Renal cortical epithelial cell (primary cell): Measurements from ENCODE around the gene INO80E. TPM values are rescaled to one million over a fixed set of nuclear protein-coding genes. Genes with fewer than 3 reads are reported as not detected.

Source experiments
- DNase-seq: peaks from one replicate; pipeline ENCODE4 v3.0.0-alpha.2; 2011; ENCODE audit warnings: low read depth
- total RNA-seq: library from RNA; depleted of rRNA; stranded (reverse); fragments of >200 nt; gene quantifications from 2 replicates; pipeline ENCODE4 v1.2.3, GENCODE V29; 2014

Gene INO80E
- total RNA-seq, 1 donor from 2014 or later, result 27.7 TPM

GRCh38 chr16:29992344-29992967 lies 3.6 kb upstream of the INO80E start:
- peak; percentile 41 for DNase-seq

- no peak for DNase-seq
Measured at GRCh38 chr16:29993191-29993902, 2.7 kb upstream of the INO80E start.

- DNase-seq, result no peak
Measured at GRCh38 chr16:29993903-29994599, 2.0 kb upstream of the INO80E start.

- peak; percentile 18 for DNase-seq
Measured at GRCh38 chr16:29994600-29995323, 1.3 kb upstream of the INO80E start.

GRCh38 chr16:29995324-29995910 lies 624 bp upstream of the INO80E start, which contains the start of gene HIRIP3:
Gene HIRIP3, minus strand, starts transcription at chr16:29995617. Its CDS starts 12 bp downstream, at chr16:29995605.
- DNase-seq, result peak; percentile 51

GRCh38 chr16:29996766-29997250 lies 767 bp downstream of the INO80E start:
- DNase-seq, result no peak

GRCh38 chr16:29999605-30000004 lies 3.6 kb downstream of the INO80E start:
- no peak for DNase-seq

- DNase-seq, result no peak
Measured at GRCh38 chr16:30000735-30001631, 4.9 kb downstream of the INO80E start.

GRCh38 chr16:30002614-30003346 lies 6.7 kb downstream of the INO80E start:
- DNase-seq, result no peak

- no peak for DNase-seq
Measured at GRCh38 chr16:30003670-30004423, 7.8 kb downstream of the INO80E start.

- DNase-seq, result no peak
Measured at GRCh38 chr16:30004424-30004776, 8.4 kb downstream of the INO80E start.

- no peak for DNase-seq
Measured at GRCh38 chr16:30004811-30005242, 8.8 kb downstream of the INO80E start.

GRCh38 chr16:30005341-30006094 lies 9.5 kb downstream of the INO80E start:
- DNase-seq, result peak; percentile 15

- no peak for DNase-seq
Measured at GRCh38 chr16:30006095-30006473, 10.0 kb downstream of the INO80E start.

- no peak for DNase-seq
Measured at GRCh38 chr16:30006659-30007377, 10.8 kb downstream of the INO80E start.

GRCh38 chr16:30007378-30007895 lies 11.4 kb downstream of the INO80E start:
- DNase-seq, result no peak

GRCh38 chr16:30009085-30009862 lies 13.2 kb downstream of the INO80E start:
- DNase-seq, result no peak
